HepG2 (cell line): ENCODE measurements around the gene CLPSL2. TPM values are rescaled to one million over a fixed set of nuclear protein-coding genes. Genes with fewer than 3 reads are reported as not detected.
A peak's percentile ranks its signal among the peaks of the same experiment; 100 is the strongest.

Experiments
- HMGXB3 ChIP-seq: sonication (generic); formaldehyde crosslinking; IDR thresholded peaks from 2 replicates; pipeline ENCODE4 v1.4.0; 2020; ENCODE audit warnings: missing genetic modification reagents, borderline replicate concordance
- HNRNPLL ChIP-seq: fragments of 200-400 bp; formaldehyde crosslinking; IDR thresholded peaks from 2 replicates; pipeline ENCODE4 v1.6.1; 2017; ENCODE audit warnings: mild to moderate bottlenecking, low read depth, low read length; ENCODE audit not compliant: poor library complexity, severe bottlenecking
- MTA3 ChIP-seq: sonication (generic); formaldehyde crosslinking; IDR thresholded peaks from 2 replicates; pipeline ENCODE4 v1.4.0; 2020; ENCODE audit warnings: missing genetic modification reagents
- NBN ChIP-seq: fragments of 450-650 bp; conservative IDR thresholded peaks from 2 replicates; pipeline ENCODE4 v1.6.1; 2017
- NKX3-1 ChIP-seq: sonication (generic); formaldehyde crosslinking; IDR thresholded peaks from 2 replicates; pipeline ENCODE4 v1.5.0; 2020; ENCODE audit warnings: missing genetic modification reagents
- PAXIP1 ChIP-seq: sonication (generic); formaldehyde crosslinking; conservative IDR thresholded peaks from 2 replicates; pipeline ENCODE4 v1.4.0; 2020; ENCODE audit warnings: mild to moderate bottlenecking, missing genetic modification reagents, moderate library complexity
- RORA ChIP-seq: sonication (generic); formaldehyde crosslinking; IDR thresholded peaks from 2 replicates; pipeline ENCODE4 v1.5.0; 2020; ENCODE audit warnings: mild to moderate bottlenecking, missing genetic modification reagents, moderate library complexity
- SMARCC2 ChIP-seq: fragments of 450-650 bp; IDR thresholded peaks from 2 replicates; pipeline ENCODE4 v1.6.1; 2017; ENCODE audit warnings: antibody characterized with exemption, mild to moderate bottlenecking
- SRSF1 ChIP-seq: fragments of 200-400 bp; formaldehyde crosslinking; optimal IDR thresholded peaks from 2 replicates; pipeline ENCODE3; 2017; ENCODE audit warnings: mild to moderate bottlenecking, low read depth, low read length, moderate library complexity
- STAG1 ChIP-seq: sonication (generic); formaldehyde crosslinking; IDR thresholded peaks from 2 replicates; pipeline ENCODE4 v1.4.0; 2020; ENCODE audit warnings: missing genetic modification reagents
- STAT5B ChIP-seq: sonication (generic); formaldehyde crosslinking; IDR thresholded peaks from 2 replicates; pipeline ENCODE4 v1.4.0; 2020; ENCODE audit warnings: missing genetic modification reagents
- ZFP62 ChIP-seq: sonication (generic); formaldehyde crosslinking; IDR thresholded peaks from 2 replicates; pipeline ENCODE4 v1.4.0; 2020; ENCODE audit warnings: missing genetic modification reagents
- ZFP91 ChIP-seq: sonication (generic); formaldehyde crosslinking; IDR thresholded peaks from 2 replicates; pipeline ENCODE4 v1.9.0; 2022; ENCODE audit warnings: missing genetic modification reagents, mild to moderate bottlenecking, borderline replicate concordance
- ZNF496 ChIP-seq: sonication (generic); formaldehyde crosslinking; IDR thresholded peaks from 2 replicates; pipeline ENCODE4 v1.8.1; 2023; ENCODE audit warnings: mild to moderate bottlenecking, moderate library complexity, missing genetic modification reagents; ENCODE audit not compliant: insufficient replicate concordance
- ZNF597 ChIP-seq: sonication (generic); formaldehyde crosslinking; IDR thresholded peaks from 2 replicates; pipeline ENCODE4 v1.5.0; 2020; ENCODE audit warnings: missing genetic modification reagents
- ZNF772 ChIP-seq: sonication (generic); formaldehyde crosslinking; IDR thresholded peaks from 2 replicates; pipeline ENCODE4 v1.5.0; 2020; ENCODE audit warnings: mild to moderate bottlenecking, missing genetic modification reagents
- polyA plus RNA-seq, 8 experiments: library from polyadenylated mRNA; depleted of rRNA in 3 of 8; stranded (reverse) in 7 of 8; unstranded in 1 of 8; fragments of >200 nt; fragmentation: Illumina TruSeq in 4 of 8; extraction: Trizol in 4 of 8; gene quantifications; 2 replicates each; pipeline versions ENCODE4 v1.2.1 to v1.2.3, GENCODE V29; 2011 to 2016; ENCODE audit warnings: low read depth in 4 of 8, missing spikeins in 1 of 8, mixed read lengths in 1 of 8; ENCODE audit not compliant: insufficient read depth in 1 of 8
- total RNA-seq, 5 experiments: library from RNA; depleted of rRNA; stranded (reverse); fragments of >200 nt; fragmentation: Illumina TruSeq; extraction: Trizol; gene quantifications; 2 replicates each; pipeline ENCODE4 v1.2.3, GENCODE V29; 2016; ENCODE audit warnings: low read depth in 1 of 5

The CLPSL2 gene
- total and polyA plus RNA-seq, 2 of the 13 experiments (the other 11 are each of a cell fraction or from before 2014, with no cell fraction given), result not detected

- peak; percentile 96 for TF ChIP-seq HMGXB3 (CRISPR knock-in tag)
- TF ChIP-seq MTA3 (CRISPR knock-in tag), result peak; percentile 90; the same call in 1 of the 2 replicates
- no peak for TF ChIP-seq ZFP62 (CRISPR knock-in tag)
- TF ChIP-seq ZNF597 (CRISPR knock-in tag), result no peak
- TF ChIP-seq STAT5B (CRISPR knock-in tag), result peak; percentile 99
- peak; percentile 99 for TF ChIP-seq ZNF772 (CRISPR knock-in tag)
- TF ChIP-seq ZNF496, result no peak
- peak; percentile 57 for TF ChIP-seq HNRNPLL
- no peak for TF ChIP-seq SMARCC2
- peak; percentile 99 for TF ChIP-seq NKX3-1
- peak; percentile 46 for TF ChIP-seq STAG1 (CRISPR knock-in tag)
- TF ChIP-seq NBN, result no peak
- no peak for TF ChIP-seq RORA (CRISPR knock-in tag)
- TF ChIP-seq SRSF1, result peak; percentile 72
- peak; percentile 55 for TF ChIP-seq PAXIP1 (CRISPR knock-in tag)
- TF ChIP-seq ZFP91, result peak; percentile 86
These were observed 28.8 kb downstream of the CLPSL2 start, which contains the start of gene LHFPL5 (continued) for GRCh38 chr6:35804996-35805736.
